GM12878 (cell line): ENCODE results near the gene PHGDH.

ENCODE experiments used
- CBX5 ChIP-seq: sonication (generic); IDR thresholded peaks from 2 replicates; pipeline ENCODE4 v1.6.1; 2016; ENCODE audit warnings: low read depth, moderate library complexity, mild to moderate bottlenecking, inconsistent platforms
- CTCF ChIP-seq, 3 experiments: IDR thresholded peaks in 2 of 3; conservative IDR thresholded peaks in 1 of 3; 2 replicates each; pipeline ENCODE4 v1.5.1; 2011; ENCODE audit warnings: low read depth in 3 of 3, low read length in 3 of 3, mild to moderate bottlenecking in 3 of 3, control low read depth in 2 of 3, moderate library complexity in 2 of 3, inconsistent platforms in 1 of 3, mixed read lengths in 1 of 3; ENCODE audit not compliant: control insufficient read depth in 2 of 3, insufficient read depth in 1 of 3; ENCODE audit errors: extremely low read depth in 1 of 3
- DPF2 ChIP-seq: fragments of 450-650 bp; IDR thresholded peaks from 2 replicates; pipeline ENCODE4 v1.6.1; 2017; ENCODE audit warnings: mild to moderate bottlenecking
- EZH2 ChIP-seq: IDR thresholded peaks from 2 replicates; pipeline ENCODE4 v1.6.1; 2012; ENCODE audit warnings: low read depth, mild to moderate bottlenecking, control low read depth, inconsistent platforms, low read length, borderline replicate concordance; ENCODE audit not compliant: control insufficient read depth
- NRF1 ChIP-seq: conservative IDR thresholded peaks from 2 replicates; pipeline ENCODE4 v1.6.1; 2011; ENCODE audit warnings: mild to moderate bottlenecking, low read depth, low read length, improper control_type of control experiment
- RAD21 ChIP-seq: IDR thresholded peaks from 2 replicates; pipeline ENCODE4 v1.6.1; 2011; ENCODE audit warnings: mild to moderate bottlenecking, low read depth, low read length, moderate library complexity; ENCODE audit not compliant: insufficient read depth
- RFX5 ChIP-seq: IDR thresholded peaks from 2 replicates; pipeline ENCODE4 v1.6.1; 2011; ENCODE audit warnings: low read depth, low read length, improper control_type of control experiment
- SP1 ChIP-seq: IDR thresholded peaks from one replicate; pipeline ENCODE4 v1.6.1; 2011; ENCODE audit warnings: low read depth, low read length
- ZNF274 ChIP-seq: IDR thresholded peaks from one replicate; pipeline ENCODE4 v1.8.0; 2011; ENCODE audit not compliant: insufficient read length, insufficient read depth
- TF ChIP-seq, protein P1 (sequence below): fragments of 450-650 bp; IDR thresholded peaks from 2 replicates; pipeline ENCODE4 v1.6.1; 2017; ENCODE audit warnings: mild to moderate bottlenecking, low read depth, inconsistent platforms; ENCODE audit not compliant: poor library complexity, severe bottlenecking

- TF ChIP-seq ZNF274 (no peak), RAD21 (no peak), RFX5 (no peak), SP1 (no peak), NRF1 (no peak), DPF2 (no peak), EZH2 (no peak), CBX5 (no peak), CTCF (IDR thresholded peaks at IDR 0.05 in 2 of 3, conservative IDR thresholded peaks at IDR 0.05 in 1 of 3; ENCODE audit: control insufficient read depth in 2 of 3, extremely low read depth in 1 of 3, insufficient read depth in 1 of 3, low read depth in 3 of 3, low read length in 3 of 3) (no peak)
- TF ChIP-seq, protein P1, sequence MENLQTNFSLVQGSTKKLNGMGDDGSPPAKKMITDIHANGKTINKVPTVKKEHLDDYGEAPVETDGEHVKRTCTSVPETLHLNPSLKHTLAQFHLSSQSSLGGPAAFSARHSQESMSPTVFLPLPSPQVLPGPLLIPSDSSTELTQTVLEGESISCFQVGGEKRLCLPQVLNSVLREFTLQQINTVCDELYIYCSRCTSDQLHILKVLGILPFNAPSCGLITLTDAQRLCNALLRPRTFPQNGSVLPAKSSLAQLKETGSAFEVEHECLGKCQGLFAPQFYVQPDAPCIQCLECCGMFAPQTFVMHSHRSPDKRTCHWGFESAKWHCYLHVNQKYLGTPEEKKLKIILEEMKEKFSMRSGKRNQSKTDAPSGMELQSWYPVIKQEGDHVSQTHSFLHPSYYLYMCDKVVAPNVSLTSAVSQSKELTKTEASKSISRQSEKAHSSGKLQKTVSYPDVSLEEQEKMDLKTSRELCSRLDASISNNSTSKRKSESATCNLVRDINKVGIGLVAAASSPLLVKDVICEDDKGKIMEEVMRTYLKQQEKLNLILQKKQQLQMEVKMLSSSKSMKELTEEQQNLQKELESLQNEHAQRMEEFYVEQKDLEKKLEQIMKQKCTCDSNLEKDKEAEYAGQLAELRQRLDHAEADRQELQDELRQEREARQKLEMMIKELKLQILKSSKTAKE: no peak
Measured at GRCh38 chr1:119740896-119741780, 29.4 kb downstream of the PHGDH start.
